ENCODE results near the gene EIF4G3. TPM values are rescaled to one million over a fixed set of nuclear protein-coding genes. Genes with fewer than 3 reads are reported as not detected.

The EIF4G3 gene
- total RNA-seq, 1 experiment from 2014 or later = 72.0 TPM

DNA sequence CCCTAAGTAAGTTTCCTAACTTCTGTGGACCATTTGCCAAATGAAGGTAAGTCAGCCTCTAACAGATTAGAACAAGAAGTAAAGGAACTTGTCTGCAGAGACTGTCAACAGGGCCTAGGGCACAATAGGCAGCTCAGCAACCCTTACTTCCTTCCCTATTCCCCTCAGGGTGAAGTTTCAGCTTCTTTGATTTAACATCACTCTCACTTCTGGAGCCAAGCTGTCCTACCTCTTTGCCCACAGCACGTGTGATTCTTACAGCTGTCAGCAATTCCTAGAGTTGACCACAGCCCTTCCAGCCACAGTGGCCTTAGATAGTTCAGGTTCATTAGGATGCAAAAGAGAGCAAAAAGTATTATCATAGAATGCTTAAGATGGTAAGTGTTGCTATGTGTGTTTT, 7.6 kb upstream of the EIF4G3 start:
- H3K79me1 ChIP-seq (ENCODE audit: insufficient read depth, low read depth, low read length, poor library complexity, severe bottlenecking) = no peaks in the 10 kb centered on the region
- no peak overlapping the region for H3K14ac ChIP-seq (ENCODE audit: insufficient read depth, low read length)
- no peak overlapping the region for H3K4ac ChIP-seq (ENCODE audit: low read depth, low read length)
- H3K4me2 ChIP-seq (ENCODE audit: insufficient read depth, insufficient read length, low read length) = no peak overlapping the region
- Mint-ChIP-seq H3K36me3 (ENCODE audit: insufficient read depth in 1 of 3, low read depth in 3 of 3) (no peaks in the 10 kb centered on the region), H3K27ac (no peak overlapping the region), H3K27me3 (ENCODE audit: low read depth) (peaks cover 90% of the 10 kb centered on the region), H3K4me1 (no peaks in the 10 kb centered on the region), H3K9me3 (peaks cover 1 to 5% of the 10 kb centered on the region in 2 experiments; a peak in 1 of 5 replicates), H3K4me3 (no peak overlapping the region)
- H3K23me2 ChIP-seq (ENCODE audit: insufficient read length, low read depth, low read length, poor library complexity, severe bottlenecking) = no peaks in the 10 kb centered on the region
- H3K4me1 ChIP-seq (ENCODE audit: insufficient read depth, low read length) = no peaks in the 10 kb centered on the region
- H3K9ac ChIP-seq (ENCODE audit: extremely low read depth, insufficient read length, low read length) = no peak overlapping the region
- peaks cover 34% of the 10 kb centered on the region; the same call in 1 of the 2 replicates for H3K27me3 ChIP-seq (ENCODE audit: insufficient read depth, low read length)
- H4K91ac ChIP-seq (ENCODE audit: insufficient read length, low read depth, low read length) = no peak overlapping the region
- no peak overlapping the region for H2BK120ac ChIP-seq (ENCODE audit: low read depth, low read length, poor library complexity, severe bottlenecking)
- H3K18ac ChIP-seq (ENCODE audit: insufficient read length, low read depth, low read length) = no peak overlapping the region
- H2AFZ ChIP-seq (ENCODE audit: low read length) = no peak overlapping the region
- H4K5ac ChIP-seq (ENCODE audit: insufficient read length, low read depth, low read length) = no peak overlapping the region
- no peak overlapping the region for H3K56ac ChIP-seq (ENCODE audit: insufficient read length, low read depth, low read length)
- H3K23ac ChIP-seq (ENCODE audit: insufficient read length, low read depth, low read length) = no peak overlapping the region
- no peaks in the 10 kb centered on the region for H3K79me2 ChIP-seq (ENCODE audit: insufficient read depth, low read length)
- no CpG with 5 or more reads among the region's 1 CpG for WGBS (ENCODE audit: extremely low coverage, insufficient read length, low lambda C conversion rate)
- H2BK12ac ChIP-seq (ENCODE audit: insufficient read length, low read depth, low read length) = no peak overlapping the region
- no peak overlapping the region for H2AK5ac ChIP-seq (ENCODE audit: insufficient read length, low read length)
- DNase-seq = no peak
- no peak overlapping the region for H4K8ac ChIP-seq (replicated peaks; ENCODE audit: insufficient read length, low read depth, low read length)
- no peaks in the 10 kb centered on the region for H4K20me1 ChIP-seq (ENCODE audit: control insufficient read depth, insufficient read depth, insufficient read length)
- no peak overlapping the region for H3T11ph ChIP-seq (ENCODE audit: low read length)
- no peak overlapping the region for H2BK5ac ChIP-seq (ENCODE audit: insufficient read length, low read length)
- no peak overlapping the region for H2BK20ac ChIP-seq (ENCODE audit: low read depth, low read length, poor library complexity, severe bottlenecking)
- TF ChIP-seq CTCF (conservative IDR thresholded peaks at IDR 0.05) = no peak
- H2BK15ac ChIP-seq (ENCODE audit: low read depth, low read length) = no peak overlapping the region
- H3K27ac ChIP-seq (ENCODE audit: insufficient read length, low read depth, low read length) = no peak overlapping the region
- H3K9me3 ChIP-seq (ENCODE audit: control insufficient read depth, low read depth, low read length) = no peaks in the 10 kb centered on the region
